Heart right ventricle (tissue), 16 donors: ENCODE results near the gene HSD11B2. TPM values are rescaled to one million over a fixed set of nuclear protein-coding genes. Genes with fewer than 3 reads are reported as not detected.

Experiments used
- ATAC-seq, 8 donors: fragments of 200-7000 bp; cut with Tn5 transposase; one replicate each; pipeline ENCODE4 v1.9.1; 2020; ENCODE audit warnings: mild to moderate bottlenecking in 8 of 8, moderate library complexity in 8 of 8, moderate number of reproducible peaks in 1 of 8
- DNase-seq, 2 donors: peaks; one replicate each; pipeline ENCODE4 v3.0.0-alpha.2; 2020
- H3K27ac ChIP-seq, 10 donors: fragments of 200-600 bp; sonication (generic) in 2 of 10; one replicate each; pipeline versions ENCODE4 v1.5.0 to v1.8.0; 2020 to 2022; ENCODE audit warnings: mild to moderate bottlenecking in 3 of 10
- H3K27me3 ChIP-seq, 7 donors: fragments of 200-600 bp; one replicate each; pipeline ENCODE4 v1.8.0; 2021 to 2022; ENCODE audit warnings: mild to moderate bottlenecking in 2 of 7
- H3K36me3 ChIP-seq, 9 donors: fragments of 200-600 bp; sonication (generic) in 1 of 9; one replicate each; pipeline versions ENCODE4 v1.5.0 to v1.8.0; 2020 to 2022; ENCODE audit warnings: mild to moderate bottlenecking in 2 of 9
- H3K4me1 ChIP-seq, 9 donors: fragments of 200-600 bp; sonication (generic) in 1 of 9; one replicate each; pipeline versions ENCODE4 v1.5.0 to v1.8.0; 2020 to 2022; ENCODE audit warnings: mild to moderate bottlenecking in 4 of 9
- H3K4me3 ChIP-seq, 10 donors: fragments of 200-600 bp; sonication (generic) in 2 of 10; one replicate each; pipeline versions ENCODE4 v1.5.0 to v1.8.0; 2020 to 2022; ENCODE audit warnings: mild to moderate bottlenecking in 7 of 10, moderate library complexity in 2 of 10
- H3K9me3 ChIP-seq, 11 donors: fragments of 200-600 bp in 10 of 11; sonication (generic) in 2 of 11; one replicate each; pipeline versions ENCODE4 v1.5.0 to v1.8.0; 2013 to 2022; ENCODE audit warnings: mild to moderate bottlenecking in 2 of 11, control low read depth in 1 of 11, moderate library complexity in 1 of 11
- CTCF ChIP-seq, 9 donors: fragments of 200-600 bp; sonication (generic) in 2 of 9; IDR thresholded peaks; one replicate each; pipeline versions ENCODE4 v1.5.0 to v1.8.0; 2021 to 2022; ENCODE audit warnings: antibody characterized with exemption in 9 of 9, mild to moderate bottlenecking in 5 of 9, moderate library complexity in 1 of 9
- WGBS, 2 donors: extraction: QIAGEN DNeasy Blood & Tissue Kit; methylation state at CpG; one replicate each; pipeline ENCODE4 v1.1.7; 2013; ENCODE audit warnings: inconsistent platforms in 1 of 2; 5-methylcytosine and 5-hydroxymethylcytosine counted together
- intact Hi-C, 10 donors: fragments of 100-400 bp; cut with DNase I; formaldehyde crosslinking; loops; one replicate each; pipeline versions ENCODE4 v1.11.1 to v1.14.2; 2022
- polyA plus RNA-seq, 2 donors: library from polyadenylated mRNA; stranded (reverse); fragments of 200-250 nt; gene quantifications; one replicate each; pipeline ENCODE4 v1.2.3, GENCODE V29; 2013
- total RNA-seq, 10 donors: library from RNA; stranded (reverse); fragmentation: NEBNext Ultra II Directional in 3 of 10; extraction: Animal tissue kit (Norgen Biotek cat#: 25700) in 3 of 10; gene quantifications; one replicate each; pipeline versions ENCODE4 v1.2.1 to v1.2.4, GENCODE V29; 2021 to 2023
- donor health status: Arrhythmogenic right ventricular cardiomyopathy.
- donor health status: ischemic (EF 13 %, LVEDD 7.1; RV severe dilation, severe dysfunction).
- donor health status: healthy with polysubstance abuse.
- donor health status: DM: no; HTN: yes; CAD: no.
- donor health status: DM: no; HTN: no; CAD: no.
- donor health status: ischemic (EF 25% LVEDD 6.9; RV normal size, moderate dysfunction).
- donor health status: ischemic (EF 25% LVEDD 5.7; RV mildly dilated, moderate dysfunction).
- donor health status: healthy.
- donor health status: DM: yes; HTN: yes; CAD: no.
- donor health status: Ischemic cardiomyopathy.
- donor health status: ischemic (EF 35%, LVEDD 5.7; RV mildly dilated, moderate dysfunction).
- donor health status: nonischemic (EF 11% LVEDD 7.7; RV severe dilation, severe dysfunction).
- donor health status: DM: yes; HTN: yes; CAD: no.
- donor health status: PGD.
- donor health status: ischemic (EF 29% LVEDD 5.4; RV normal size, mild dysfunction).
- donor health status: nonischemic (EF 23%, LVEDD 6.1; RV moderate dilation, normal function).

Gene HSD11B2
- total and polyA plus RNA-seq, 12 donors = 0.16 to 1.4 (median 0.51) TPM; not detected in 1

GRCh38 chr16:67444259-67445125 lies 13.6 kb downstream of the HSD11B2 start:
- Histone ChIP-seq H3K36me3 (peaks cover 0 to 76% (median 1%) of the 10 kb centered on the region in 9 donors), H3K9me3 (no peaks in the 10 kb centered on the region), H3K27me3 (no peaks in the 10 kb centered on the region), H3K4me3 (no peak overlapping the region), H3K4me1 (peaks cover 47 to 92% (median 83%) of the 10 kb centered on the region in 9 donors), H3K27ac (peak overlapping the region in 7 of 10 donors; percentile 20 to 67 (median 50))
- TF ChIP-seq CTCF (IDR thresholded peaks at IDR 0.05) = no peak
- WGBS, 2 donors = 88 to 89% methylated on average over 22 of the region's 22 CpGs
- DNase-seq = no peak
- intact Hi-C loops = no loop called here
- ATAC-seq = no peak

DNA sequence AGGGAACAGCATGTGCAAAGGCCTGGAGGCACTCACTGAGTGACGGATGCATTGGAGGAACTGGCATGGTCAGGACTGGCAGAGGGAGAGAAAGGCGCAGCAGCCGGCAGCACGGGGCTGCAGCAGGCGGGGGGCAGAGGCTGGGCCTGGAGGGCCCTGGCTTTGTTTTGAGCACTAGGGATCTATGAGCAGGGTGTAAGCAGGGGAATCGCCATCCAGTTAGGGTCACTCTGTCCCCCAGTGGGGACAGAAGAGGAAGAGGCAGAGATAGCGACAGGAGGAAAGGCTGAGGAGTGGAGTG lies 14.2 kb downstream of the HSD11B2 start:
- peaks cover 53 to 98% (median 89%) of the 10 kb centered on the region in 9 donors for H3K4me1 ChIP-seq
- DNase-seq (no peak), ATAC-seq (no peak)
- intact Hi-C loops = no loop called here
- H3K36me3 ChIP-seq = peaks cover 0 to 76% (median 0%) of the 10 kb centered on the region in 9 donors
- no peaks in the 10 kb centered on the region for H3K27me3 ChIP-seq
- no peak overlapping the region for H3K4me3 ChIP-seq
- TF ChIP-seq CTCF (IDR thresholded peaks at IDR 0.05) = no peak
- 81 to 84% methylated on average over 7 of the region's 7 CpGs for WGBS, 2 donors
- no peaks in the 10 kb centered on the region for H3K9me3 ChIP-seq
- H3K27ac ChIP-seq = peak overlapping the region in 7 of 10 donors; percentile 40 to 62 (median 45)

DNA sequence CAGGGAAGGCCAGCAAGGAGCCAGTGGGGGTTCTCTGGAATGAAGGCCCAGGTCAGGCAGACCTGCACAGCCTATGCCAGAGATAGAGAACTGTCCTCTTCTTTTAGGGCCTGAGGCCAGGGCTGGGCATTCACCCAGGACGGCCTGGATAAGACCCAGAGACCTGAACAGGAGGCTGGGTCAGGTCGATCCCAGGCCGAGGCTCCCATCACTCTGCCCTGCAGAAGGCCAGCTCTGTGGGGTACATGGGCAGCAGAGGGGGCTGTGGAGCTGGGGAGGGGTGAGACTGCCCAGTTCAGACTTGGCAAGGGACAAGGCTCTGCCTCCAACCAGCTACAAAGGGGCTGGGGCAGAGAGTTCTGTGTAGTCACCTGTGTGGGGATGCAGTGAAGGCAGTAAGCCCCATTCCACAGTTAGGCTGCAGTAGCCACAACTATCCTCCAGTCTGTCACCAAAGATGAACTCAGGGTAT lies 14.6 kb downstream of the HSD11B2 start:
- peaks cover 0 to 76% (median 0%) of the 10 kb centered on the region in 9 donors for H3K36me3 ChIP-seq
- WGBS, 2 donors = 37 to 59% methylated on average over 3 of the region's 3 CpGs
- intact Hi-C loops = no loop called here
- DNase-seq (peak; percentile 51 to 67), ATAC-seq (peak in 6 of 8 donors; percentile 4 to 48 (median 23))
- H3K27ac ChIP-seq = peak overlapping the region in 8 of 10 donors; percentile 24 to 62 (median 44)
- H3K4me3 ChIP-seq = no peak overlapping the region
- no peaks in the 10 kb centered on the region for H3K9me3 ChIP-seq
- peaks cover 53 to 100% (median 93%) of the 10 kb centered on the region in 9 donors for H3K4me1 ChIP-seq
- TF ChIP-seq CTCF (IDR thresholded peaks at IDR 0.05) = peak in 3 of 9 donors; percentile 6 to 22 (median 20)
- H3K27me3 ChIP-seq = no peaks in the 10 kb centered on the region

GRCh38 chr16:67445913-67446907 lies 15.3 kb downstream of the HSD11B2 start:
- Histone ChIP-seq H3K4me1 (peaks cover 53 to 100% (median 98%) of the 10 kb centered on the region in 9 donors), H3K27ac (peak overlapping the region in 9 of 10 donors; percentile 24 to 62 (median 47)), H3K9me3 (no peaks in the 10 kb centered on the region), H3K4me3 (no peak overlapping the region), H3K36me3 (peaks cover 0 to 76% (median 0%) of the 10 kb centered on the region in 9 donors), H3K27me3 (no peaks in the 10 kb centered on the region)
- intact Hi-C loops = no loop called here
- peak in 7 of 8 donors; percentile 4 to 28 (median 14) for ATAC-seq
- TF ChIP-seq CTCF (IDR thresholded peaks at IDR 0.05) = peak in 2 of 9 donors; percentile 4 to 12
- WGBS, 2 donors = 56 to 58% methylated on average over 12 of the region's 12 CpGs
- DNase-seq = peak; percentile 59 to 73
